ENCODE data around the gene PSMD5.

The PSMD5 gene

DNA sequence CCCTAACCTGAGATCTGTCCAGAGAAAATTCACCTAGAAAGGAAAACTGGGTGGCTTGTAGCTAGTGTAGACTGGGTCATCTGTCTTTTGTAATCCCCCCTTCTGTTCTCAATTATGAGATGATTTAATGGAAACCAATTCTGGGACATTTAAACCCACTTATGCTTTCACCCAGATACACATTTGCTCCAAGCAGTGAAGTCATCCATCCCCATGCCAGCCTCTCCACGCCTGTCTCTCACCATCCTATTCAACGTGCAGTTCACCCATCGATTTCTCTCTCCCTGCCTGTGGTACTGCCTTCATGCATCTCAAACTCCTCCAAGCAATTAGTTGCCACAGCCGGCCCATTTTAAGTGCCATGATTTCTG is 32.5 kb upstream of the PSMD5 start:
- no peak for DNase-seq (ENCODE audit: low read depth in 3 of 3)

DNA sequence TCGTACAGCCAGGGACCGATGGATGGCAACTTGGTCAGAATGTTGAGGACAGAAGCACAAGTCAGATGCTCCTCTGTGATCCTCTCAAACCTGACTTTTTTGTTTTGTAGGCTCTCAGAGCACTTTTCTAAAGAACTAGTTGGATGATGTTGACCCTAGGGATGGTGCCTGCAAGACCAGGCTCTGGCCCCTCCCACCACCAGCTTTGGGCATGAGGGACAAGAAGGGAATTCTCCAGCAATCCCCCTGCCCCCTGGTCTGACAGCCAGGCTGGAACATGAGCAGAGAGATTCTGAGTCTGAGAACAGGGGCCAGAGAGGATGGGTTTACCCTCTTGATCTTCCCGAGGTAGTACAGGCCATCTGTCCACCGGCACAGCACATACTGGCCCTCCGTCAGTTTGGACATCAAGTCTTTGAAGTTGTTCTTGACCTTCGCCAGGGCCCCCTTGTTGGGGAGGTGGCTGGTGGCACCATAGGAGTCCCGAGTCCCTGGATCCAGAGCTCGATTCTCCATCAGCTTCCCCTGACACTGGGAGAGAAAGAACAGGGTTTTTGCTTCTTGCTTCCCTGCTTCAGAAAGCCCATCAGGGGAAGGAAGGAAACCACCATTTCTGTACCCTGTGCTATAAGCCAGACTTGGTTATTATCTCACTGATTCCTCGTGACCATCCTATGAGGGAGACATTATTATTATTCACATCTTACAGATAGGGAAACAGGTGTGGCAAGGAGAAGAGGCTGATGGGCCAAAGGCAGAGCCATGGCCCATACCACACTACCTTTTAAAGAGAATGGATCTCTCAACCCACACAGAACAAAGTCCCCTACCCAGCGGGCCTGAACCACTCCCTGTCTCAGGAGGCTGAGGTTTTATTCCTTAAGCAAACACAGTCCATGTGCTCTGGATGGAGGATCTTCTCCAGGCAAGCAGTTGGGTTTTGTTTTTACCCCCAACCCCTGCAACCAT is 31.8 kb upstream of the PSMD5 start:
- no peak for DNase-seq (ENCODE audit: low read depth in 3 of 3)

DNA sequence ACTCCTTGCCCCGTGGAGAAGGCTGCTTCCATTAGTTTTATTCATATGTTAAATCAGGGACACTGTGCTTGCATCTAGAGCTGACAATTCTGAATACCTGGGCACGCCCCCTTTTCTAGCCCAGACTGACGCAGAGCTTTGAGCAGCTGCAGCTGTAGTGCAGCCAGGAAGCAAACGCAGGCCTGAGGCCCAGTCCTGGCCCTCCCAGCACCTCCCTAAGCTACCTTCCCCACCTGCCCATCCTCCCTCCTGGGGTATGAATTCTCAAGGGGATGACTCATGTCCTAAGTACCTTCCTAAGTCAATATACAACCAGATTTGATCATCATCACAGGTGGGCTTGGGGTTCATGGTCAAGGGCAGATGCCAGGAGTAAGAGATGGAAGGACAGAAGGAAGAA is 30.8 kb upstream of the PSMD5 start:
- DNase-seq (ENCODE audit: low read depth in 3 of 3): no peak

DNA sequence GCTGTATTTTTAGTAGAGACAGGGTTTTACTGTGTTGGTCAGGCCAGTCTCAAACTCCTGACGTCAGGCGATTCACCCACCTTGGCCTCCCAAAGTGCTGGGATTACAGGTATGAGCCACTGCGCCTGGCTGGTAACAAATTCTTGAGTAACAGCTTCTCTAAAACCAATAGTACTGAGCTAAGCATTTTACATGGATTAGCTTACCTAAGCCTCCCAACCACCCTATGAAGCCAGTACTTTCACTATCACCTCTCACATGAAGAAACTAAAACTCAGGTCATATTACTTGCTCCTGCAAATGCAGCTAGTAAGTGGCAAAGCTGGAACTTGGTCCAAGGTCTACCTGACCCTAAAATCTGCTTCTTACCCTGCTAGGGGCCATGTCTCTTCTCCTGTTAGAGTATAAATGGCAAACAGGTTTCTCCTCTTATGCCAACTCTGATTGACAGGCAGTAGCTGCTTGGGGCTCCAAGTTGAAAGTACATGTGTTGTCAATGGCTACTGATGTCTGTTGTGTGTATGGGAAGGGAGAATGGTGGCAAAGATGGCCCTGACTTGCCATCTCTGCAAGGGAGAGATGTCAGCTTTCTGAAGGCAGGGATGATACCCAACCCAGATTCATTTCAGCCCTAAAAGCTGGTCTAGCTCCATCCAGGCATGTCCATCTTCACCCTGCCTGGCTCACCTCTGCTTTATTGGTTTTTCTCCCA is 30.2 kb upstream of the PSMD5 start:
- DNase-seq (ENCODE audit: low read depth in 3 of 3): no peak

DNA sequence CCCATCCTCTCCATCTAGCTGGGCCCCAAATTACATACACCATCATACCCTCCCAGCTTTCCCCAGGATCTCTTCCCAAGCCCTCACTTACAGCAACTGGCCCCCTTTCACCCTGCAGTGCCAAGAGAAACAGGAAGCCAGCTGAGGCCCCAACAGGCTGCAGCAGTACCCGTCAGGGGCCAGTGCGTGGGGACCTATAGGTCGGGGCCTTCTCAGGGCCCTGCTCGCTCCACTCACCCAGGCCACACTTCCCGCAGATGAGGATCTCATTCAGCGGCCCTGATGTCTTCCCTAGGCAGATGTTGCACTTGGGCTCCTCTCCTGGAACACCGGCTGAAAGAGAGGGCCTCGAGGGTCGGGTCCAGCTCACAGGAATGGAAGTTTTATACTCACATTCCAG is 27.5 kb upstream of the PSMD5 start:
- DNase-seq (ENCODE audit: low read depth in 3 of 3): no peak

DNA sequence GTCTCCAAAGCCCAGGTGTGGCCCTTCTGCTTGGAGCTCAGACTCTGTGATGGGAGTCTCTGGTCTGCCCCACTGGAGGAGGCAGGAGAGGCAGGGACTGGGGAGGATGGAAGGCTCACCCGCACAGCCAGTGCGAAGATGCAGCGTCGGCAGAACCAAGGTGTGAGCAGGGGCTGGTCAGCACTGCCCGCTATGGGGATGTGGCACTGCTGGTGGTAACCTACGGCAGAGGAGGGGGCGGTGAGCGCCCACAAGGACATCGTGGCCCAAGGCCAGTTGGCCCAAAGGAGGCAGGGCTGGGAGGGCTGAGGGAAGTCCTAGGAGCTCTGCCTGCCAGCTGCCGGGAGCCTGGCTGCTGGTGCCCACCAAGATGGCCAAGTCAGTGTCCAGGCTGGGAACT is 27.0 kb upstream of the PSMD5 start:
- DNase-seq (ENCODE audit: low read depth in 3 of 3): no peak

DNA sequence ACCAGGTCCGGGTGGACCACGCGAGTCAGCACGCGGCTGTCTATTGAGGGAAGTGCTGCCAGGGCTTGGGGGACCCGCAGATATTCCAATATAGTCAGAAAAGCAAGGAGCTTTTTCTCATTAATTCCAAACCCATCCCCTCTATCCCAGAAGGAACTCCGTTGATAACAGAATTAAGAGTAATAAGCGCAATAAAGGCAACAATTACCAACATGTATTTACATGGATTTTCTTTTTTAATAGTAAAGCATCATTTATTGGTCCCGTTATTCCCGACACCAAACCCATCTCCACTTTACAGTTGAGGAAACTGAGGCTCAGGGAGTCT is 26.6 kb upstream of the PSMD5 start:
- no peak for DNase-seq (ENCODE audit: low read depth in 3 of 3)

DNA sequence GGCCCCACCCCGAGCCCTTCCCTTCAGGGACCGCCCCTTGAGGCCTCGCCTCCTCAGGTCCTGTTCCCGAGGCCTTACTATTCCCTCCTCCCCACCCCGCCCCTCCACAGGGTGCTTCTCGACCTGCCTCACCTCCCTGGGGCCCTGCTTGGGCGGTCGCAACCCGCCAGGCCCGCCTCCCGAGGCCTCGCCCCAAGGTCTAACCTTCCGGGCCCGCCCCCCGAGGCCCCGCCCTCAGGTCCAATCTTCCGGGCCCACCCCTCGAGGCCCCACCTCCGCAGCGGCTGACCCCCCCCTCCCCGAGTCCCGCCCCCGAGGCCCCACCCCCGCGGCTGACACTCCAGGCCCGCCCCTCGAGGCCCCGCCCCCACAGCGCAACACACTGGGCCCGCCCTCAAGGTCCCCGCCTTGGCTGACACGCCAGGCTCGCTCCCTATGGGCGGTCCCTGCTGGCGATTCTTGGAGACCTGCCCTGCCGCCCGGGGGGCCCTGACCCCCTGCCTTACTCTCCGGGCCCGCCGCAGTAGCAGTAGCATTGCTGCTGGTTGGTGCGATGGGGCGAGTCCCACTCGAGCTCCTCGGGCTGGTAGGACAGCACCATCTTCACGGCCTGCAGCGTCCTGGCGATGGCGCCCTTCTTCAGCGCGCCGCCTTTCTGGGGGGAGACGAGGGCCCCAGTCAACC is 26.1 kb upstream of the PSMD5 start:
- peak; percentile 95 to 99 (median 97) for DNase-seq (ENCODE audit: low read depth in 3 of 3)

DNA sequence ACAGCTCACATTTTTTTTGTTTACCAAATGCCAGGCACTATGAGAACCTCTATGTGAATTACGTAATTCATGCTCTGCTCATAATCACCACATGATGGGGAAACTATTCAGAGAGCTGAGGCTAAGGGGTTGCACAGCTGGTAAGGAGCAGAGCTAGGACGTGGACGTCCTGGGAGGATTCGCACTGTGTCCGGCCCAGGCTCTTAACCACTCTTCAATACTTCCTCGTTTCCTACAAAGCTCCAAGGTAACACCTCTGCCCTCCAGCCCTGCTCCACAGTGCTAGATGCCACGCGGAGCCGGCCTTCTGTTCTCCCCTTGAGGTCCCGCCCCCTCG is 25.6 kb upstream of the PSMD5 start:
- no peak for DNase-seq (ENCODE audit: low read depth in 3 of 3)

DNA sequence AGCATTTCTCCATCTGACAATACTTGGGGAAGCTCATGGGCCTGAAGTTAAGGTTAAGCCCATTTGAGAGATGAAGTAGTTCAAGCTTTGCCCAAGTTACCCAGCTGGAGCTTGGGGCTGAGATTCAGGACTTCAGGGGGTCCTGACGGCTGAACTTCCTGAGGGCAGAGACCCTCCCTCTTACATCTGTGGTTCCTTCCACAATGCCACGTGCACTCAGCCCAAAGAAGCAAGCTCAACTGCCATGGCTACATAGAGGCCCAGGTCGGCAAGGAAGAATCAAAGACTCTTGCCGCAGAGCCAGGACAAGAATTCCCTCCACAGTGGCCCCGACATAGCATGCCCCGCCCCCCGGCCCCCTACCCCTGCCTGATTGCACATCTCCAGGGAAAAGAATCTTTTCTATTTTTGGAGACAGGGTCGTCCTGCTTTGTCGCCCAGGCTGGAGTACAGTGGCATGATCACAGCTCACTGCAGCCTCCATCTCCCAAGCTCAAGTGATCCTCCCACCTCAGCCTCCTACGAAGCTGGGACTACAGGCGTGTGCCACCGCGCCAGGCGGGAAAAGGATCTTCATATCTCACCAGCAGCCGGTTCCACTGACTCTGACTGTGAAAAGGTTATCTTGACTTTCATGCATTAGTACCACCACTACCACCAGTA is 25.1 kb upstream of the PSMD5 start:
- DNase-seq (ENCODE audit: low read depth in 3 of 3): no peak

DNA sequence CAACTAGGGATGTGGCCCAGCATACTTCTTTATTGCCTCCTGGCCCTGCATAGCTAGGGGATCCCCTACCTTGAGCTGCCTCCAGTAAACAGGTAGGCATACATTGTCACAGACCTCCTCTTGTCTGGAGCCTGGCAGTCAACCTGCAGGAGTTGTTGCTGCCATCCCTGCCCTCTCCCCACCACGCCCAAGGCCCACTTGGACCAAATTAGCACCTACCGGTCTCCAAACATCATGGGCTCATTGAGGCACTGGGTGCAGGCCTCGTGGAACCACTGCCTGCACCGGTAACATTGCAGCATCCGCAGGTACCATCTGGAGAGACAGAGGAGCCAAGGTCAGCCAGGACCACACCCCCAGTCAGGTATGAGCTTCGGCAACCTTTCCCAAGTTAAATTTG is 23.9 kb upstream of the PSMD5 start:
- DNase-seq (ENCODE audit: low read depth in 3 of 3): no peak

DNA sequence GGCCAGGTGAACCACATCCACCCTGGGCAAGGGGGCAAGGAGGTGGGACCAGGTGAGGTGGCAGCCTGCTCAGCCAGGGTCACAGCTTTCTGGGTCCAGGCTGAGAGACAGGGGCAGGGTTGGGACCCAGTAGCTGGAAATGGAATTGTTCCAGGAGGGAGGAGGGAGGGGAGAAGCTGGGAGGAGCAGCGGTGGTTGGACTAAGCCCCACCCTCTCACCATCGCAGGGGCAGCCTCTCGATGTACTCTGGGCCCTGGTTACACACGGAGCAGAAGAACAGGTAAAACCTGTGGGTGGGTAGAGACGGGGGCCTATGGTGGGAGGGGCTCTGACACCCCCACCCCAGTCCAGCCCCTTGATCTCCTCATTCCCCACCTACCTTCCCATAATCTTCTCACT is 23.1 kb upstream of the PSMD5 start:
- no peak for DNase-seq (ENCODE audit: low read depth in 3 of 3)

DNA sequence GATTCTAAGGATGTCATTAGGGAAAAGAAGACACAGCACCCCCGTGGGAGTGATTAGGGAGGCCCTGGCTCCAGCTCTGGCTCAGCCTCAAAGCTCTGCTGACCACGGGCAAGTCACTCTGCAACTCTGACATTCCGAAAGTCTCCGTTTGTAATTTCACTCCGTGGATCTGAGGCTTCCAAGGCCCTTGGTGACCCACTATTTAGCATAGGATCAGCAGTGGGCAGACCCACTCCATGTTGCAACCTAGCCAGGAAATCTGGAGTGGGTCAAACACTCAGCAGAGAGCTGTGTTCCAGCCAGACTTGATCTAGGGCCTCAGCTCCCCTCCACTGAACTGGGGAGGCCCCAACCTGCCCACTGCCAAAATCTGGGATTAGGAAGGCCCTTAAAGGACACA is 22.5 kb upstream of the PSMD5 start:
- DNase-seq (ENCODE audit: low read depth in 3 of 3): no peak

DNA sequence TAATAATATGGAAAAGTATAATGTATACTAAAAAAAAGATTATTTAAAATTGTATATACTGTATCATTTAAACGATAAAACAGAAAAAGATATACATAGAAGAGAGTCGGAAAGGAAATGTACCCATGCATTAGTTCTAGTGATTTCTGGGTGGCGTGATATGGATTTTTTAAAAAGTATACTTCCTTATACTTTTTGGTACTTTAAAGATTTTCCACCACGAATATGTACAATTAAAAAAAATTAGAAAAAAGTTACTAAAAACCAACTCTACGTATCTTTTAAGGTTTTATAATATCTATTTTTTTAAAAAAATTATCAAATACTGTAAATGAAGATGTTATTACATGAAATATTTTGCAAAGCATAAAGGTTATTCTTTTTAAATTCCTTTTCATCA is 22.0 kb upstream of the PSMD5 start:
- DNase-seq (ENCODE audit: low read depth in 3 of 3): no peak

DNA sequence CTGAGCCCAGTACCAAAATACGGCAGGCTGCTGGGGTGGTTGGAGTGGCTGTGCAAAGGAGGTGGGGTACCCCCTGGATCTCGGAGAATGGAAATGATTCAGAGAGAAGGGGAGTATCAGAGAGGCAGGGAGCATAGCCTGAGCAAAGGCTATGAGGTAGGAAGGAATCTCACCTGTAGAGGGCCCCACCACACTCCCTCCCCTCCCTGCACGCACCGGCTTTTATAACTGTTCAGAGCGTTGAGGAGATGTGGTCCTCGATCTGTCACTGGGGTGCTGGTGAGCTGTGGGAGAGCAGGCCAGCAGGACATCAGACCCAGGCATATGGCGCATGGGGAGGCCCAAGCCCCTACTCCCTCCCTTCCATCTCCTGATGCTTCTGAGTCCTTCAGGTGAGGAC is 21.1 kb upstream of the PSMD5 start:
- no peak for DNase-seq (ENCODE audit: low read depth in 3 of 3)

DNA sequence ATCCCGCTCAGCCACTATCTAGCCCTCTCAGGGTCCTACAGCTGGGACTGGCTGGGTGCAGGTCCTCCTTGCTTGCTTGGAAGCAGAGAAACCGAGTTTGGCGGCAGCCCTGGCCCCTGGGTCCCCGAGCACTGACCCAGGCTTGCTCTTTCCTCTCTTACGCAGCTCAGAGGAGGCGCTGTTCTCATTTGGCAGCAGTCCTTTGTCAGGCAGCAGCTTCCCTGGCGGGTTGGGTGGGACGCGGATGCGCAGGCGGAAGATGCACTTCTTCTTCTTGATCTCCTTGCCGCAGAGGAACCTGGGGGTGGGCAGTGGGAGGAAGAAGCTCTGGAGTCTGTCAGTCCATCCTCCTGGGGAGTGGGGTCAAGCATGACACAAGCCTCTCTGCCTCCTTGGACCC is 19.7 kb upstream of the PSMD5 start:
- no peak for DNase-seq (ENCODE audit: low read depth in 3 of 3)

DNA sequence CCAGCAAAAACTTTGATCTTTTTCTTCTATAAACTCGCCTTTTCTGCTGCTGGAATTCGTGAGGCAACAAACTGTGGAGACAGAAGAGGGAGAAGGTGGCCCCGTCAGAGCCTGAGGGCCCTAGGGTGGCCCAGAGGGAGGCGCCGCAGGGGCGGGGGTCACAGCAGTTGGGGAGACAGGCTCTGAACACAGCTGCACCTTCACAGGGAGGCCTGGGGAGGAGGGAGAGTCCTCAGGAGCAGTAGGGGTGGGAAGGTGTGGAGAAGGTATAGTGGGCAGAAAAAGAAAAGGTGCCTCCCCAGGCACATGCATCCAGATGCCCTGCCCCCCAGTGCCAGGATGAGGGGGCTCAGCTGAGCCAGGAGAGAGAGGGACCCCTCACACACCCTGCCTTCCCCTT is 19.2 kb upstream of the PSMD5 start:
- no peak for DNase-seq (ENCODE audit: low read depth in 3 of 3)

DNA sequence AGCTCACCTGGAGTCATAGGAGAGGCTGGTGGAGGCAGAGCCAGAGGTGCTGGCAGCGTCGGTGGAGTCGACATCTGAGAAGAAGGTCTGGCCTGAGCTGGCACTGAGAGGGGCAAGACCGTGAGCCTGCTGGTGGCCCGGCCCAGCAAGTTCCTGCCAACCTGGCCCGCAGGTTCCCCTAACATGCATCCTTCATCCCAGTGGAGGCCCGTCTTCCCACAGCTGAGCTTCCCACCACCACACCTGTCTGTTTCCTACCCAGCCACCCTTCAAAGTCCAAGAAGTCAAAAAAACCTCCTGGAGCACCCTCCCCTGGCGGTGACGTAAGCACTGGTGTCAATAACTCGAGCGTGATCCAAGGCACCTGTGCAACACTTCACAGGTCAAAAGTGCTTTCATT is 17.4 kb upstream of the PSMD5 start:
- no peak for DNase-seq (ENCODE audit: low read depth in 3 of 3)

DNA sequence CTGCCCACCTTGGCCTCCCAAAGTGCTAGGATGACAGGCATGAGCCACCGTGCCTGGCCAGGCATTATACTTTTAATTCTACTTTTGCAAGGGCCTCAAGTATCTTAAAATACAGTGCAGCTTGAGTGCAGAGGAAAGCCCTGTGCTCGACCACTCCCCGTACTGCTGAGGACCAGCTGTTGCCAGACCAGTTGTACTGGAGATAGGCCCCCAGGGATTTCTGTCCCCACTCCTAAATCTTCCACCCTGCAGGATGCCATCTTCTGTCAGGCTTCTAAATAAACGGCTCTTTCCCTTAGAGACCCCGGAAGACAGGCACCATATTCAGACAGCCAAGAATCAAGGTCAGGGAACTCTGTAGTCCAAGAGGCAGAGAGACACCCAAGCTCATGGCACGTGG is 16.6 kb upstream of the PSMD5 start:
- no peak for DNase-seq (ENCODE audit: low read depth in 3 of 3)

DNA sequence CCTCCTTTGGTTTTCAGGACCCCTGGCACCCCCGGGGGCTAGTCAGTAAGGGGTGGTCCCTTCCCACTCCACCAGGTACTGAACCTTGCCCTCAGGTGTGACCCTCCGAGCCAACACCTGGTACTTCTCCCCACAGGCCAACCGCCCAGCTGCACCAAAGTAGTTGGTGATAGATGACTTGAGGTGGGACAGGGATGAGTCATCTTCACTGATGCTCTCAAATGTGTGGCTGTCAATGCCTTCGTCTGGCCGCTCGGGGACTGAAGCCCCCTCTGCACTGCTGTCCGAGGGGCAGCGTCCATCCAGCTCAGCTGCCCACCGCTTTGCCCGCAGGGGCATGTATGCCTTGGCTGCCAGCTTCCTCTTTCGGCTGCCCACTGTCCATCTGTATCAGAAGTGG is 15.2 kb upstream of the PSMD5 start:
- no peak for DNase-seq (ENCODE audit: low read depth in 3 of 3)

DNA sequence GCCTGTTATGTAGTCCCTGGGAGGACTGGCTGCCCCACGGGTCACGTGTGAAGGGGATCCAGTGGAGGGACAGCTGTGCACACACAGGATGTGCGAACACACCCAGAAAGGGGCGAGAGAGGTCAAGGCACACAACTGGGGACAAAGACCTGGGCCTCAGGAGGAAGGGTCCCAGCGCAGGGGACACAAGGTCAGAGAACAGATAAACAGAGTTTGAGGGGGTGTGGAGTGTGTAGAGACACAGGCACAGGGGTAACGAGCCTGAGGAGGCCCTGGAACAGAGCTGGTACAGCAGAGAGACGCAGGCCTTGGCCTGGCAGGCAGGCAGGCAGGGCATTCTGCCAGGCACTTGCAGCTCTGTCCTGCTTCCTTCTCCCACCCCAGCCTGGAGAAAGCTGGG is 14.8 kb upstream of the PSMD5 start:
- no peak for DNase-seq (ENCODE audit: low read depth in 3 of 3)

DNA sequence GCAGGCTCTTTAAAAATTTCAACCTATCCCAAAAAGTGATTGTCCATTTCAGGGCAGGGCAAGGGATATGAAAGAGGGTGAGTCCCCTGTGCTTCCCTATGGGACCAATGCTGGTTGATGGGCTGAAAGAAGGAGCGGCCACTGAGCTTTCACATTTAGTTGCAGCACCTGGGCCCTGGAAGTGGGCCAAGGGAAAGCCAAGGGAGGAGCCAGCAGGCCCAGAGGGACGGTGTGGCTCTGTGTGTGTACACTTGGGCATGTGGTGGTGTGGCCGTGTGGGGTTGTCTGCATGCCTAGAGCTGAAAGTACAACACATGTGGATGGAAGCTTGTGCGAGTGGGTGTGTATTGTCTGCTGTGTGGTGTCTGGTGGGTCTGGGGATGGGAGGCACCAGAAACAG is 14.0 kb upstream of the PSMD5 start:
- no peak for DNase-seq (ENCODE audit: low read depth in 3 of 3)

Data from stimulated activated CD4-positive, alpha-beta T cell treated with anti-CD3 and anti-CD28 coated beads, TNF-alpha, amount 100 ng/mL, for 48 hours (primary cell).